CD14-positive monocyte (primary cell): ENCODE data around the gene MT1B. TPM values are rescaled to one million over a fixed set of nuclear protein-coding genes. Genes with fewer than 3 reads are reported as not detected.
A peak's percentile ranks its signal among the peaks of the same experiment; 100 is the strongest.

Source experiments
- DNase-seq, 3 donors: peaks; one replicate each; pipeline ENCODE4 v3.0.0-alpha.2; 2011 to 2022
- H2AFZ ChIP-seq: 2 replicates; pipeline ENCODE4 v1.6.0; 2012; ENCODE audit warnings: mild to moderate bottlenecking, low read depth, low read length, inconsistent platforms; ENCODE audit not compliant: insufficient read depth, poor library complexity, severe bottlenecking
- H3K27ac ChIP-seq, 2 donors: 1 replicate in 1 of 2; 2 replicates in 1 of 2; pipeline ENCODE4 v1.5.1; 2012 to 2013; ENCODE audit warnings: low read length in 2 of 2, control low read depth in 1 of 2, inconsistent platforms in 1 of 2, low read depth in 1 of 2, mild to moderate bottlenecking in 1 of 2
- H3K27me3 ChIP-seq, 2 donors: one replicate each; pipeline versions ENCODE4 v1.6.0 to v1.6.1; 2011 to 2013; ENCODE audit warnings: low read length in 2 of 2; ENCODE audit not compliant: control insufficient read depth in 2 of 2, insufficient read depth in 2 of 2
- H3K36me3 ChIP-seq, 2 donors: replicated peaks in 1 of 2; 1 replicate in 1 of 2; 2 replicates in 1 of 2; pipeline versions ENCODE4 v1.5.1 to v1.6.1; 2012 to 2013; ENCODE audit warnings: low read length in 2 of 2, control low read depth in 1 of 2, inconsistent platforms in 1 of 2, mild to moderate bottlenecking in 1 of 2; ENCODE audit not compliant: insufficient read depth in 2 of 2, control insufficient read depth in 1 of 2
- H3K4me1 ChIP-seq, 2 donors: 1 replicate in 1 of 2; 2 replicates in 1 of 2; pipeline versions ENCODE4 v1.5.1 to v1.6.1; 2012 to 2013; ENCODE audit warnings: low read length in 2 of 2, control low read depth in 1 of 2, inconsistent platforms in 1 of 2, mild to moderate bottlenecking in 1 of 2, moderate library complexity in 1 of 2; ENCODE audit not compliant: insufficient read depth in 2 of 2, control insufficient read depth in 1 of 2
- H3K4me2 ChIP-seq: replicated peaks from 2 replicates; pipeline ENCODE3; 2012; ENCODE audit warnings: low read length, moderate library complexity, mild to moderate bottlenecking; ENCODE audit not compliant: poor library complexity, severe bottlenecking; ENCODE audit errors: extremely low read depth
- H3K4me3 ChIP-seq, 3 experiments: fragments of 200-600 bp in 1 of 3; sonication (generic) in 1 of 3; replicated peaks in 1 of 3; 1 replicate in 2 of 3; 2 replicates in 1 of 3; pipeline ENCODE4 v1.5.1; 2011 to 2013; ENCODE audit warnings: low read length in 3 of 3, mild to moderate bottlenecking in 3 of 3, control low read depth in 2 of 3, low read depth in 2 of 3, inconsistent platforms in 1 of 3, moderate library complexity in 1 of 3
- H3K79me2 ChIP-seq: 2 replicates; pipeline ENCODE4 v1.6.0; 2012; ENCODE audit warnings: mild to moderate bottlenecking, control low read depth, inconsistent platforms, low read length, moderate library complexity; ENCODE audit not compliant: insufficient read depth
- H3K9ac ChIP-seq: 2 replicates; pipeline ENCODE4 v1.6.0; 2017; ENCODE audit warnings: low read length, mild to moderate bottlenecking; ENCODE audit not compliant: insufficient read depth, poor library complexity, severe bottlenecking
- H3K9me3 ChIP-seq, 2 donors: replicated peaks in 1 of 2; 1 replicate in 1 of 2; 2 replicates in 1 of 2; pipeline versions ENCODE4 v1.5.1 to v1.6.1; 2012 to 2013; ENCODE audit warnings: low read length in 2 of 2, control low read depth in 1 of 2; ENCODE audit not compliant: control insufficient read depth in 1 of 2, insufficient read depth in 1 of 2
- H4K20me1 ChIP-seq: 2 replicates; pipeline ENCODE4 v1.6.0; 2012; ENCODE audit warnings: mild to moderate bottlenecking, low read length, control low read depth, moderate library complexity; ENCODE audit not compliant: insufficient read depth
- H3K27ac Mint-ChIP-seq, 7 donors: one replicate each; pipeline ENCODE4 v1.8.0; 2020; ENCODE audit warnings: mild to moderate bottlenecking in 7 of 7, mixed read lengths in 7 of 7, moderate library complexity in 6 of 7, inconsistent platforms in 2 of 7
- H3K27me3 Mint-ChIP-seq, 3 donors: one replicate each; pipeline ENCODE4 v1.8.0; 2021 to 2022; ENCODE audit warnings: low read depth in 3 of 3, mild to moderate bottlenecking in 3 of 3, mixed read lengths in 3 of 3, moderate library complexity in 3 of 3, inconsistent platforms in 1 of 3
- H3K36me3 Mint-ChIP-seq, 2 donors: one replicate each; pipeline ENCODE4 v1.8.0; 2020; ENCODE audit warnings: mixed read lengths in 2 of 2, inconsistent platforms in 1 of 2, mild to moderate bottlenecking in 1 of 2
- H3K4me1 Mint-ChIP-seq: one replicate; pipeline ENCODE4 v1.8.0; 2020; ENCODE audit warnings: mild to moderate bottlenecking, mixed read lengths
- H3K4me3 Mint-ChIP-seq, 2 donors: one replicate each; pipeline ENCODE4 v1.8.0; 2020; ENCODE audit warnings: mild to moderate bottlenecking in 2 of 2, mixed read lengths in 2 of 2, moderate library complexity in 1 of 2
- H3K9me3 Mint-ChIP-seq, 7 donors: one replicate each; pipeline ENCODE4 v1.8.0; 2020 to 2022; ENCODE audit warnings: mixed read lengths in 7 of 7, mild to moderate bottlenecking in 6 of 7, moderate library complexity in 6 of 7, inconsistent platforms in 2 of 7
- CTCF ChIP-seq: fragments of 200-600 bp; IDR thresholded peaks from one replicate; pipeline ENCODE4 v1.8.0; 2022; ENCODE audit warnings: antibody characterized with exemption, mild to moderate bottlenecking
- WGBS: methylation state at CpG from one replicate; pipeline ENCODE4 v1.1.5; 2013; ENCODE audit warnings: missing lambda C conversion rate; ENCODE audit not compliant: insufficient coverage; 5-methylcytosine and 5-hydroxymethylcytosine counted together
- intact Hi-C, 2 donors: fragments of 100-400 bp; cut with micrococcal nuclease; formaldehyde crosslinking; loops; one replicate each; pipeline versions ENCODE4 v1.15.0 to v1.15.1; 2023
- polyA plus RNA-seq, 3 donors: library from polyadenylated mRNA; depleted of rRNA in 1 of 3; unstranded in 2 of 3; stranded (reverse) in 1 of 3; fragments of 300-500 nt in 2 of 3; fragments of >200 nt in 1 of 3; fragmentation: Illumina TruSeq in 2 of 3; gene quantifications; 1 replicate in 2 of 3; 2 replicates in 1 of 3; pipeline ENCODE4 v1.2.3, GENCODE V29; 2012 to 2021

The MT1B gene
- polyA plus RNA-seq, 3 donors: not detected

GRCh38 chr16:56617212-56618085 is 34.2 kb upstream of the MT1B start:
- H3K9ac ChIP-seq: peak overlapping the region; percentile 58
- under 1% methylated on average over 37 of the region's 41 CpGs for WGBS

GRCh38 chr16:56618138-56618537 is 33.5 kb upstream of the MT1B start:
- peaks cover 12 to 14% of the 10 kb centered on the region in 2 donors for H3K4me1 ChIP-seq
- no peaks in the 10 kb centered on the region for H4K20me1 ChIP-seq
- no peak for DNase-seq
- H2AFZ ChIP-seq: no peak overlapping the region
- no peak overlapping the region for H3K9ac ChIP-seq
- 66% methylated on average over 4 of the region's 6 CpGs for WGBS
- no peak for TF ChIP-seq CTCF
- Mint-ChIP-seq H3K4me3 (peak overlapping the region; percentile 20 to 94), H3K4me1 (peaks cover 13% of the 10 kb centered on the region), H3K9me3 (peaks cover 0 to 2% (median 0%) of the 10 kb centered on the region in 7 donors), H3K27me3 (peaks cover 43 to 52% (median 45%) of the 10 kb centered on the region in 3 donors), H3K27ac (no peak overlapping the region), H3K36me3 (peaks cover 0 to 2% of the 10 kb centered on the region in 2 donors)
- no peaks in the 10 kb centered on the region for H3K9me3 ChIP-seq
- no peaks in the 10 kb centered on the region for H3K36me3 ChIP-seq
- no peak overlapping the region for H3K4me3 ChIP-seq
- intact Hi-C loops: no loop called here
- H3K4me2 ChIP-seq: no peak overlapping the region
- peaks cover 18 to 42% of the 10 kb centered on the region in 2 donors for H3K27me3 ChIP-seq
- no peaks in the 10 kb centered on the region for H3K79me2 ChIP-seq
- no peak overlapping the region for H3K27ac ChIP-seq

More at GRCh38 chr16:56617212-56618085, 34.2 kb upstream of the MT1B start:
- Histone ChIP-seq H4K20me1 (no peaks in the 10 kb centered on the region), H3K9me3 (no peaks in the 10 kb centered on the region), H3K4me1 (peaks cover 12 to 14% of the 10 kb centered on the region in 2 donors), H3K4me2 (peak overlapping the region; percentile 82), H3K4me3 (peak overlapping the region; percentile 26 to 74 (median 29)), H2AFZ (peak overlapping the region; percentile 83), H3K27ac (no peak overlapping the region), H3K27me3 (peaks cover 18 to 42% of the 10 kb centered on the region in 2 donors), H3K36me3 (no peaks in the 10 kb centered on the region), H3K79me2 (no peaks in the 10 kb centered on the region)
- H3K4me3 Mint-ChIP-seq: peak overlapping the region; percentile 81 to 94
- DNase-seq: peak in 2 of 3 donors; percentile 27 to 38
- peaks cover 40 to 49% (median 43%) of the 10 kb centered on the region in 3 donors for H3K27me3 Mint-ChIP-seq
- H3K27ac Mint-ChIP-seq: no peak overlapping the region
- intact Hi-C loops: no loop called here
- peaks cover 0 to 2% (median 0%) of the 10 kb centered on the region in 7 donors for H3K9me3 Mint-ChIP-seq
- no peak for TF ChIP-seq CTCF
- H3K4me1 Mint-ChIP-seq: peaks cover 13% of the 10 kb centered on the region
- peaks cover 0 to 2% of the 10 kb centered on the region in 2 donors for H3K36me3 Mint-ChIP-seq
